Left colon (tissue), 2 donors: ENCODE data around the gene CCDC136. TPM values are rescaled to one million over a fixed set of nuclear protein-coding genes. Genes with fewer than 3 reads are reported as not detected.
A peak's percentile ranks its signal among the peaks of the same experiment; 100 is the strongest.

ENCODE experiments used
- ATAC-seq: fragments of 200-7000 bp; cut with Tn5 transposase; one replicate; pipeline ENCODE4 v1.9.1; 2020; ENCODE audit warnings: mild to moderate bottlenecking, moderate library complexity
- DNase-seq, 2 donors: peaks; one replicate each; pipeline ENCODE4 v3.0.0-alpha.2; 2020
- intact Hi-C, 2 donors: fragments of 100-400 bp; cut with DNase I in 1 of 2; cut with micrococcal nuclease in 1 of 2; formaldehyde crosslinking; loops; one replicate each; pipeline versions ENCODE4 v1.11.2 to v1.14.0; 2022; cut with DNase I, micrococcal nuclease
- total RNA-seq, 2 donors: library from RNA; stranded (reverse); fragmentation: NEBNext Ultra II Directional; extraction: Animal tissue kit (Norgen Biotek cat#: 25700); gene quantifications; one replicate each; pipeline ENCODE4 v1.2.1, GENCODE V29; 2021
- donor health status: DM: no; HTN: no; CAD: no.
- donor health status: DM: yes; HTN: yes; CAD: no.

Gene CCDC136
- total RNA-seq, 2 donors from 2014 or later, result 1.5 to 5.6 TPM

GRCh38 chr7:128799451-128799850 is 7.7 kb downstream of the CCDC136 start:
- DNase-seq (no peak), ATAC-seq (no peak)
- intact Hi-C loops, result no loop called here

- ATAC-seq, result peak; percentile 7
Observed at GRCh38 chr7:128800567-128800966, 8.8 kb downstream of the CCDC136 start.

GRCh38 chr7:128801003-128801402 is 9.2 kb downstream of the CCDC136 start:
- intact Hi-C loops, result no loop called here
- peak; percentile 98 for ATAC-seq
- peak in 1 of 2 donors; percentile 14 for DNase-seq

More at GRCh38 chr7:128800567-128800966, 8.8 kb downstream of the CCDC136 start:
- DNase-seq, result no peak
- intact Hi-C loops, result no loop called here

GRCh38 chr7:128801667-128802418 is 10.1 kb downstream of the CCDC136 start:
- intact Hi-C loops, result no loop called here
- ATAC-seq, result no peak
- no peak for DNase-seq

- no peak for DNase-seq
- no peak for ATAC-seq
- intact Hi-C loops, result no loop called here
Observed at GRCh38 chr7:128804484-128804883, 12.7 kb downstream of the CCDC136 start.

DNA sequence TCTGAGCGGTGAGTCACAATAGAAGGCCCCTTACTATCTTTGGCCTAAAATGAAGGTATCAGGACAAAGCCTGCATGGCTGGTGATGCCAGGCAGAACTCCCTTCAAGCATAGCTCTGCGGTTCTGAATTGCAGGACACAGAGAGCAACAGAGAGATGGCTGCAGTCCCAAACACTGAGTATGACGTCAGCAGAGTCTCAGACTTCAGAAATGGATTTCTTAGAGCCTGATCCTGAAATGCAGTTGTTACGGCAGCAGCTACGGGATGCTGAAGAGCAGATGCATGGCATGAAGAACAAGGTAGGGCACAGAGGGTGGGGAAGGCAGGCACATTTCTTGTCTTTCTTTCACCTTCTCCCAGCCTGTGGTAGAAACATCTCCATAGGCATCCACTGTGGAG is 13.5 kb downstream of the CCDC136 start:
- ATAC-seq (no peak), DNase-seq (no peak)
- intact Hi-C loops, result no loop called here

DNA sequence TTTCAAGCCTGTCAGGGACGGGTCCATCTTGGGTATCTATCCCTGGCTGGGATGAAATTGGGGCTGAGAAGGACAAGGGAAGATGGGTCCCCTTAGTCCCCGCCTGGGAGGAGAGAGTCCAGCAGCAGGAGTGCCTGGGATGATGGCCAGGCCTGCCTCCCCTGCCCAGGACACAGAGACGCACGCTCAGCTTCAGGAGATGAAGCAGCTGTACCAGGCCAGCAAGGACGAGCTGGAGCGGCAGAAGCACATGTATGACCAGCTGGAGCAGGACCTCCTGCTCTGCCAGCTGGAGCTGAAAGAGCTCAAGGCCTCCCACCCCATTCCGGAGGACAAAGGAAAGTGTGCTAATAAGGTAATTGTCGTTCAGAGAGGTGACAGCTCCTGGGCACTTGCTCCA is 15.4 kb downstream of the CCDC136 start:
- DNase-seq, result no peak
- no peak for ATAC-seq
- intact Hi-C loops, result no loop called here

DNA sequence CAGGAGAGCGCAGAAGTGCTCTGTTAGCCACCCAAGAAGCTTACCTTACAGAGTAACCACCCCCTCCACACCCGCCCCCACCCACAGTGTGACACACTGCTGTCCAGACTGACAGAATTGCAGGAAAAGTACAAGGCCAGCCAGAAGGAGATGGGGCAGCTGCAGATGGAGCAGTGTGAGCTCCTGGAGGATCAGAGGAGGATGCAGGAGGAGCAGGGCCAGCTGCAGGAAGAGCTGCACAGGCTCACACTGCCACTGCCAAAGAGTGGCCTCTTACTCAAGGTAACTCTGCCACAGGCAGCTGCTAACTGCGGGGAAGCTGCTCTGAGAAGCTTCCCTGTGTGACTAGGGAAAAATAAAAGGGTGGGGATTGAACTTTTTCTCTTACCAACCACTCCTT is 17.6 kb downstream of the CCDC136 start:
- intact Hi-C loops, result no loop called here
- ATAC-seq, result no peak

GRCh38 chr7:128810473-128810872 is 18.7 kb downstream of the CCDC136 start:
- intact Hi-C loops, result no loop called here
- DNase-seq, result no peak
- no peak for ATAC-seq

More for the DNA sequence above, 17.6 kb downstream of the CCDC136 start:
- DNase-seq, result no peak

GRCh38 chr7:128810997-128811396 is 19.2 kb downstream of the CCDC136 start:
- no peak for DNase-seq
- intact Hi-C loops, result no loop called here
- ATAC-seq, result no peak

- no peak for ATAC-seq
- DNase-seq, result no peak
- intact Hi-C loops, result no loop called here
Observed at GRCh38 chr7:128811631-128812430, 20.1 kb downstream of the CCDC136 start.

- DNase-seq (no peak), ATAC-seq (peak; percentile 48)
- intact Hi-C loops, result no loop called here
Observed at GRCh38 chr7:128812514-128813168, 20.9 kb downstream of the CCDC136 start.

DNA sequence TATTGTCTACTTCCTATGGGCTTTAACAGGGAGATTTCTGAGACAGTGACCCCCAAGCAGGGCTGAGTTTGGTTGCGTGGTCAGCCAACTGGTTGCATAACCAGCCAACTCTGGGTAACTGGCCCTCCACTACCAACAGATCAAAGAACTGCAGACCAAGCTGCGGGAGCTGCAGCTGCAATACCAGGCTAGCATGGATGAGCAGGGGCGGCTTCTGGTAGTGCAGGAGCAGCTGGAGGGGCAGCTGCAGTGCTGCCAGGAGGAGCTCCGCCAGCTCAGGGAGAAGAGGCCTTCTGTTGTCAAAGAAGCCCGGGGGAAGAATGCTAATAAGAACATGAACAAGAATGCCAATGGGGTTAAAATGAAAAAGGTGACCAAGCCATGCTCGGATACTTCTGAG is 22.7 kb downstream of the CCDC136 start:
- ATAC-seq (no peak), DNase-seq (no peak)
- intact Hi-C loops, result no loop called here

DNA sequence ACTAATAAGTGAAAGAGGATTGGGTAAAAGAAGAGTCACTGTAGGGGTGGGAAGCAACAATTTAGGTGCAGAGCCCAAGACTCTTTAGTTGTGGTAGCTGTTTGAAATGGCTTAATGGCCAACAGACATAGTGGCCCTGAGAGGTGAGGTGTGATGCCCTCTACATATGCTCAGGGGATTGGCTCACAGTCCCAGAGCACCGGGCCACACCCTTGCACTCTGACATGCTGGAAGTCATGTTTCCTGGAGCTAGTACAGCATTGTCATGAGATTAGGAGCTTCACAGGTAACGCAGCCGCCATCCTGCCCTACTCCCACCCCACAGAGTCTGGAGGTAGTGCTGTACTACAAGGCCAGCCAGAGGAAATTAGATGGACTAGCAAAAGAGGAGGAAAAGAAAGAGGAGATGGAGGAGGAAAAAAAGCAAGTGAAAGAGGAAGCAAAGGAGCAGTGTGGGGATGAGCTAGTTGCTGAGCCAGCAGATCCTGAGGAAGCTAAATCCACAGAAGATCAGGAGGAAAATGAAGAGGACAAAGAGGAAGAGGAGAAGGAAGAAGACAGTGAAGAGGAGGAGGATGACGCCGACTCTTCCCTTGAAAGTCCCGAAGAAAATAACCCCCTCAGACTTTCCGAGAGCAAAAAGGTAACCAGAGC is 23.6 kb downstream of the CCDC136 start:
- ATAC-seq (peak; percentile 89), DNase-seq (no peak)
- intact Hi-C loops, result no loop called here

DNA sequence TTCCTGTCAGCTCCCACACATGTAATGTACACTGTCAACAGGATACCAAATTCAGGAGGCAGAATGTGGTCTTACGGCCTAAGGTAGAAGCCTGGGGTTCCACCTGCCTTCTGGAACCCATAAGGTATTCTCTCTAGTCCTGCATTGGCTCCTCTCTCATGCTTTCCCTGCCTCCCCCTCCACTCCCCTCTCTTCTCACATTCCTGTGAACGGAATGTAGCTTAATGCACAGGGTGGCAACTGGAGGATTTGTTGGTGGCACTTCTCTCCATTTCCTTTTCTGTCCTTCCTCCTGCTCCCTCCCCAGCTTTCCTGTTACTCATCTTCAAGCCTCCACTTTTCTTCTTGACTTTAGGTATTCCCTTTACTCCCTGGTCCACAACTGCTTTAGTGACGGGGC is 26.9 kb downstream of the CCDC136 start:
- intact Hi-C loops, result no loop called here
- no peak for ATAC-seq
- no peak for DNase-seq

GRCh38 chr7:128821724-128822123 is 30.0 kb downstream of the CCDC136 start:
- intact Hi-C loops, result no loop called here
- DNase-seq (no peak), ATAC-seq (no peak)

GRCh38 chr7:128826512-128826911 is 34.7 kb downstream of the CCDC136 start:
- DNase-seq (no peak), ATAC-seq (no peak)
- intact Hi-C loops, result no loop called here

GRCh38 chr7:128826916-128827247 is 35.1 kb downstream of the CCDC136 start:
- no peak for ATAC-seq
- DNase-seq, result no peak
- intact Hi-C loops, result no loop called here

GRCh38 chr7:128827248-128827958 is 35.6 kb downstream of the CCDC136 start:
- ATAC-seq (no peak), DNase-seq (no peak)
- intact Hi-C loops, result no loop called here
